HUES64 (cell line): ENCODE results near the gene ARMC9.

Experiments
- H3K27ac ChIP-seq: 2 replicates; pipeline ENCODE4 v1.7.0; 2013; ENCODE audit warnings: low read depth, low read length, inconsistent platforms
- H3K27me3 ChIP-seq: 2 replicates; pipeline ENCODE4 v1.6.1; 2013; ENCODE audit warnings: mild to moderate bottlenecking, low read length; ENCODE audit not compliant: insufficient read depth
- H3K36me3 ChIP-seq: 2 replicates; pipeline ENCODE4 v1.6.1; 2013; ENCODE audit warnings: mild to moderate bottlenecking, low read length; ENCODE audit not compliant: insufficient read depth
- H3K4me1 ChIP-seq: 2 replicates; pipeline ENCODE4 v1.6.1; 2013; ENCODE audit warnings: mild to moderate bottlenecking, low read length, moderate library complexity; ENCODE audit not compliant: insufficient read depth
- H3K4me3 ChIP-seq: 2 replicates; pipeline ENCODE4 v1.5.1; 2013; ENCODE audit warnings: mild to moderate bottlenecking, low read length, moderate library complexity
- H3K9ac ChIP-seq: 2 replicates; pipeline ENCODE4 v1.6.1; 2013; ENCODE audit warnings: mild to moderate bottlenecking, low read depth, low read length
- H3K9me3 ChIP-seq: 2 replicates; pipeline ENCODE4 v1.6.1; 2013; ENCODE audit warnings: low read depth, low read length; ENCODE audit not compliant: insufficient read depth
- WGBS: fragments of 150-250, 120-280 bp; methylation state at CpG from one replicate; pipeline ENCODE4 v1.1.7; 2013; ENCODE audit warnings: missing lambda C conversion rate; 5-methylcytosine and 5-hydroxymethylcytosine counted together

The ARMC9 gene

DNA sequence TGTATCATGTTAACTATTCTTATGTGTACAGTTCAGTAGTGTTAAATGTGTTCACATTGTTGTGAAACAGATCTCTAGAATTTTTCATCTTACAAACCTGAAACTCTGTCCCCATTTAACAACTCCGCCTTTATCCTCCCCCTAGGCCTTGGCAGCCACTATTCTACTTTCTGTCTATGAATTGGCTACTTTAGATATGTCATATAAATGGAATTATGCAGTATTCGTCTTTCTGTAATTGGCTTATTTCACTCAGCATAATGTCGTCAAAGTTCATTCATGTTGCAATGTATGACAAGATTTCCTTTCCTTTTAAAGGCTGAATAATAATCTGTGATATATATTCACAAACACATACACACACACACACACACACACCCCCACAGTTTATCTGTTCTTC lies 12.4 kb downstream of the ARMC9 start:
- no peak overlapping the region for H3K27ac ChIP-seq
- no peak overlapping the region for H3K9ac ChIP-seq
- H3K4me3 ChIP-seq = no peak overlapping the region
- no peaks in the 10 kb centered on the region for H3K4me1 ChIP-seq
- H3K36me3 ChIP-seq = peaks cover 79% of the 10 kb centered on the region
- H3K27me3 ChIP-seq = no peaks in the 10 kb centered on the region
- no peaks in the 10 kb centered on the region for H3K9me3 ChIP-seq
- WGBS = 94% methylated on average over 3 of the region's 3 CpGs

DNA sequence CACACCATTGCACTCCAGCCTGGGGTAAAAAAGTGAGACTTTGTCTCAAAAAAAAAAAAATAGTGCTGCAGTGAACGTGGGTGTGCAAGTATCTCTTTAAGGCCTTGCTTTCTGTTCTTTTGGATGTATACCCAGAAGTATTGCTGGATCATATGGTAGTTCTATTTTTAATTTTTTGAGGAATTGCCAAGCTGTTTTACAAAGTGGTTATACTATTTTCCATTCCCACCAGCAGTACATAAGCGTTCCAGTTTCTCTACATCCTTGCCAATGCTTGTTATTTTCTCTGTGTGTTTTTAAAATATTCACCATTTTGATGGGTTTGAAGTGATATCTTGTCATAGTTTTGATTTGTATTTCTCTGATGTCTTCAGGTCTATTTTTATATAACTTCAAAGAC lies 13.1 kb downstream of the ARMC9 start:
- 94% methylated on average over 2 of the region's 2 CpGs for WGBS

DNA sequence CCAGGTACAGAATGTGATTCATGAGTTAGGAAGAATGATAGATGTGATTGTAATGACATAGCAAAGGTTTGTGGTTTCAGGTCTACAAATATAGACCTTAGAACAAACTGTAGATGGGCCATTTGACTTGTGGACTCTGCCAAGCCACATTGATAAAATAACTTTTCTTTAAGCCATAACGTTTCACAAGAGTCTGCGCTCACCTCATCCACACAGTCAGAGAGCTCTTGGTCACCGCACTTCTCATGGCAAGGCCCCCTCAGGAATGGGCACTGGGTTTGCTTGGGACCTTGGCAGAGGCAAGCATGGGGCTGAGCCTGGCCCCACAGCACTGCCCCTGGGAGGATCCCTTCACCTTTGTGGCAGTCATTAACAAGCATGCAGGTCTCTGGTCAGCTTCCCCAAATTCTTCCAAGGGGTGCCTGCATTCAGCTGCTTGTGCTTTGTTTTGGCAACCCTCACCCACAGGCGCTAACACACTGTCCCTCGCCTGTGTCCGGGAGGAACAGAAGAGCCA lies 14.0 kb downstream of the ARMC9 start:
- 95% methylated on average over 6 of the region's 6 CpGs for WGBS
- H3K36me3 ChIP-seq = peaks cover 82% of the 10 kb centered on the region

More for the DNA sequence above, 13.1 kb downstream of the ARMC9 start:
- H3K9ac ChIP-seq = no peak overlapping the region
- H3K27me3 ChIP-seq = no peaks in the 10 kb centered on the region
- H3K9me3 ChIP-seq = no peaks in the 10 kb centered on the region
- H3K27ac ChIP-seq = no peak overlapping the region
- no peaks in the 10 kb centered on the region for H3K4me1 ChIP-seq
- H3K4me3 ChIP-seq = no peak overlapping the region
- H3K36me3 ChIP-seq = peaks cover 79% of the 10 kb centered on the region

DNA sequence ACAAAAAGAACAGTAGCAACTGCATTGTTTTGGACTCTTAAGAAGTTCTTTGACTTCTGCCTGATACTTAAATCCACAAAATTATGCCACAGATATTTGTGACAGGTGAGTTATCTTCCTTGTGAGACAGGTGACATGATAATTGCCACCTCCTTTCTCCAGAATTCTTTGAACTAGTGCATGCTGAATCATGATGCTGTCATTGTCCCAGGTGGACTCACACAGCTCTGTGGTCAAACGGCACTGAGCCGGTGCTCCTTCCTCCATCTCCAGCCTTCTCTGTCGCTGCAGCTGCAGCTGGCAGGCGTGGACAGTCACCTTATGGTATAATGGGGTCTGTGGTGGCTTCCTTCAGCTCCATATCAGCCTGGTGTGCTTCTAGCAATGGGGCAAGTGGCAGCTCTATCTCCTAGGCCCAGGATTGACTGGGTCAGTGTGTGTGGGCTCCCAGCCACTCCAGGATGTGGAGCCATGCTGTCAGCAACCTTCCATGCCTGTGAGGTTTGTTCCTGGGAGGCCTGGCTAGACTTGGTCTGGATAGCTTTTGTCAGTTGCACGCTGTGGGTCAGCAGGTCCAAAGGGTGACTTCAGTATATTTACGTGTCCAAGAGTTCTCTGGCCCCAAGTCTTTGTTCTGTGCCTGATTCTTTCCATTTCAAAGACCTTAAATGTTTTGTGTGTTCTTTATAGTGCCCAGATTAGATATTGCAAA lies 15.7 kb downstream of the ARMC9 start:
- 94% methylated on average over 6 of the region's 6 CpGs for WGBS
- Histone ChIP-seq H3K27me3 (no peaks in the 10 kb centered on the region), H3K9me3 (no peaks in the 10 kb centered on the region), H3K27ac (no peak overlapping the region), H3K36me3 (peaks cover 84% of the 10 kb centered on the region), H3K4me3 (no peak overlapping the region), H3K4me1 (no peaks in the 10 kb centered on the region), H3K9ac (no peak overlapping the region)

More for the DNA sequence above, 14.0 kb downstream of the ARMC9 start:
- H3K27me3 ChIP-seq = no peaks in the 10 kb centered on the region
- H3K9ac ChIP-seq = no peak overlapping the region
- no peak overlapping the region for H3K27ac ChIP-seq
- H3K4me1 ChIP-seq = no peaks in the 10 kb centered on the region
- H3K9me3 ChIP-seq = no peaks in the 10 kb centered on the region
- H3K4me3 ChIP-seq = no peak overlapping the region

DNA sequence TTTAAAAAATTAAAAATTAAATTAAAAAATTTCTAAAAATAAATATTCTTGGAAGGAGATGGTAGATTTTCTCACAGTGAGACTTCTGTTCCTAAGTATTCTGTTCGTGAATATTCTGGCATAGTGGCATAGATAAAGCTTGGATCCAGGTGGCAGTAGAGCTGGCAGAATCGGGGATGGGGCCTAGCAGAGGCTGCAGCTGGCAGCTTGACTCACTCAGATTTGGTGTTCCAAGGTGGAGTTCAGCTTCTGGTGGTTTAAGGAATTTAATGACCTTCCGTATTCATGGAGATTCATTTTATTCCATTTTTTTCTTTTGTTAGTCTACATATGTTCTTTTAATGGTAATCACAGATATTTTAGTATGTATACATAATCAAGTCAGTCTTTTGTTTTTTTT lies 19.9 kb downstream of the ARMC9 start:
- H3K4me3 ChIP-seq = no peak overlapping the region
- peaks cover 88% of the 10 kb centered on the region for H3K36me3 ChIP-seq
- H3K27me3 ChIP-seq = no peaks in the 10 kb centered on the region
- H3K9ac ChIP-seq = no peak overlapping the region
- no peaks in the 10 kb centered on the region for H3K4me1 ChIP-seq
- H3K27ac ChIP-seq = no peak overlapping the region
- 93% methylated on average over 2 of the region's 3 CpGs for WGBS
- H3K9me3 ChIP-seq = no peaks in the 10 kb centered on the region

DNA sequence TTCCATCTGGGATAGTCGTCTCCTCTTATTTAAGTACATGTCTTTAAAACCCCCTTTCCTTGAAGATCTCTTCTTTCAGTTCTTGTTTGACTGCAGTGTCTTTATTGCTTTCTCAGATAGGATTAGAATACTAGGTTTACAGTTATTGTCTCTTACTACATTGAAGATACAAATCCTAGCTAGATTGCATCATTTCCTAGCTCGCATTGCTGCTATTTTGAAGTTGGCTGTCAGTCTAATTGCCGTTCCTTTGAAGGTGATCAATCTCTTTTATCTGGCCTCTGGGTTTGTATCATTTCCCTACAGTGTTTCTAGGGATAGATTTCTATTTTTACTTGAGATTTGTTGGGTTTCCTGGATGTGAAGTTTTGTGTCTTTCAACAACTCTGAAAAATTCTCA lies 20.9 kb downstream of the ARMC9 start:
- Histone ChIP-seq H3K36me3 (peaks cover 89% of the 10 kb centered on the region), H3K4me1 (no peaks in the 10 kb centered on the region), H3K4me3 (no peak overlapping the region), H3K27me3 (no peaks in the 10 kb centered on the region), H3K27ac (no peak overlapping the region), H3K9ac (no peak overlapping the region), H3K9me3 (no peaks in the 10 kb centered on the region)
- 97% methylated on average over 3 of the region's 3 CpGs for WGBS

DNA sequence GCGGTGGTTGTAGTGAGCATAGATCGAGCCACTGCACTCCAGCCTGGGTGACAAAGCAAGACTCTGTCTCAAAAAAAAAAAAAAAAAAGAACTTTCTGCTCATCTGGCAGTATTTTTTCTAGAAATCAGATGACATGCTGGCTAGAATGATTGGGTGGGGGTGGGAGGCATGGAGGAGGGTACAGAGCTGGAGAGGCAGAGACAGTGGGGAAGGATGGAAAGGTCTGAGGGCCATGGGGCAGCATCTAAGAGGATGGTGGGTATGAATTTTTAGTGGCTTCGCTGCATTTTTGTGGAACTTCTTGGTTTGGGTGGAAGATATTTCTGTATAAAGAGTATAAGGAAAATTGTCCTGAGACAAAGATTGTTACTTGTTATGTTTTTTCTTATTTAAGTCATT lies 23.3 kb downstream of the ARMC9 start:
- H3K27ac ChIP-seq = no peak overlapping the region

DNA sequence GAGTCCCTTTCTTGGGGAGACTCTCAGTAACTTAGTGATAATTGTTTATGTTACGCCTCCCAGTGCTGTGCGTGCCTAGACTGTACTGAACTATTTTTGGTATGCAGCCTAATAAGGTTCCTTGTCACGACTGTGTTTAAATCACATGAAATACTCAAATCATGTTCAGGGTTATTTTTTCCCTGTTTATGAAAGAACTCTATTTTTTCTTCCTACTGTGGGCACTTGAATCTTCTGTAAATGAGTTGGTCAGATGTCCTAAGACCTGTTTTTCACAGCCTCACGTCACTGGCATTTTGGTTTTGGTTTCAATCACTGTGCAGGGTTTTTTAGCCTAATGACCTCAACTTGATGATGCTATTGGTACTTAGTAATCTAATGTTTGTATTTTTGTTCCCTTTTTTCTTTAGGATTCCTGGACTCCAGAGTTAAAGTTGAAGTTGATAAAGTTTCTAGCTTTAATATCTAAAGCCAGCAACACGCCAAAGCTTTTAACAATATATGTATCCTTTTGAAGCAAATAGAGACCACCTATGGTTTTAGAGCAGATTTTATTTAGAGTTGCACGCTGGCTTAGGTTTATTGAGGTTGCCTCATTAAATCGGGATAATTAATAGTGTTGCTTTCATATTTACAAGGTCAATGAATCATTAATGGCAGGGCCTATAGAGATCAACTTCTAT lies 24.0 kb downstream of the ARMC9 start:
- H3K27ac ChIP-seq = no peak overlapping the region
- no peaks in the 10 kb centered on the region for H3K27me3 ChIP-seq
- no peak overlapping the region for H3K4me3 ChIP-seq
- H3K36me3 ChIP-seq = peaks cover 75% of the 10 kb centered on the region
- no peaks in the 10 kb centered on the region for H3K9me3 ChIP-seq
- 97% methylated on average over 7 of the region's 7 CpGs for WGBS
- H3K9ac ChIP-seq = no peak overlapping the region
- no peaks in the 10 kb centered on the region for H3K4me1 ChIP-seq

More for the DNA sequence above, 23.3 kb downstream of the ARMC9 start:
- H3K9me3 ChIP-seq = no peaks in the 10 kb centered on the region
- H3K9ac ChIP-seq = no peak overlapping the region
- peaks cover 82% of the 10 kb centered on the region for H3K36me3 ChIP-seq
- H3K4me3 ChIP-seq = no peak overlapping the region
- 98% methylated on average over 3 of the region's 3 CpGs for WGBS
- no peaks in the 10 kb centered on the region for H3K27me3 ChIP-seq
- H3K4me1 ChIP-seq = no peaks in the 10 kb centered on the region

DNA sequence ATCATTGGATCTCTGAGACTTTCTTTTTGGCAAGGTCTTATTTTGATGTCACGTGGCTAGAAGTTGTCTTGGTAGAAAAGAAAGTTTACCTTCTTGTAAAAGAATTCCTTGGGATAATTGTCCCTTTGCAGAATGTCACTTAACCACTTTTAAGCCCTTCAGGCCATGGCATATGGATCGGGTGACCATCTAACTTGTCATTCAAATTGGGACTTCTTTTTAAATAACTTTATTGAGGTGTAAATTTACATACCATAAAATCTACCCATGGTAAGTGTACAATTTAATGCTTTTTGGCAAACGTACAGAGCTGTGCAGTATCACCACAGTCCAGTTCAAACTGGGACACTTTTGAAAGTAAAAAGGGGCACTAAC lies 24.6 kb downstream of the ARMC9 start:
- H3K27ac ChIP-seq = no peak overlapping the region
- peaks cover 70% of the 10 kb centered on the region for H3K36me3 ChIP-seq
- H3K27me3 ChIP-seq = no peaks in the 10 kb centered on the region
- no peaks in the 10 kb centered on the region for H3K9me3 ChIP-seq
- 97% methylated on average over 3 of the region's 3 CpGs for WGBS
- H3K9ac ChIP-seq = no peak overlapping the region
- H3K4me3 ChIP-seq = no peak overlapping the region
- no peaks in the 10 kb centered on the region for H3K4me1 ChIP-seq

DNA sequence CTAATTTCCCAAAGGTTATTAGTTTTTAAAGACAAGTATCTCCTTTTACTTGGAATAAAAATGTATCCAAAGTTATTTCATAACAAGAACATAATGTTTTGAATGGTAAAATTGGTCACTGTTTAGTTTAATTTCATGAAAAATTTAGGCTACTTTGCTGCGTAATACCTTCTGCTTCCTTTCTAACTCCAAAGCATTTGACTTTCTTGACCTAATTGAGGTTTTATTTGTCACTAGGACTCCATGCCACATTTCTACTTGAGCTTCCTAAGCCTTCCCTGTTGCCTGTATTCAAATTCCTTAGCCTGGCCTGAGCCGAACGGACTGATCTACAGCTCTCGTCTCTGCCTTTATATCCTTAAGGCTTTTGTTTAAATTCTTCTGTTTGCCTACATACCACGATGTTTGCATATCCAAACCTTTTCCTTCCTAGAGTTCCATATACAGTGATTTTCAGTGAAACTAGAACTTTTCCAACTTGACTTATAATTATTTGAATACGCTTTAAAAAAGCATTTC lies 25.1 kb downstream of the ARMC9 start:
- 74% methylated on average over 6 of the region's 6 CpGs for WGBS
- no peaks in the 10 kb centered on the region for H3K27me3 ChIP-seq
- H3K27ac ChIP-seq = no peak overlapping the region
- H3K4me1 ChIP-seq = peaks cover 4% of the 10 kb centered on the region
- peaks cover 66% of the 10 kb centered on the region for H3K36me3 ChIP-seq
- H3K9me3 ChIP-seq = no peaks in the 10 kb centered on the region
- H3K4me3 ChIP-seq = no peak overlapping the region
- H3K9ac ChIP-seq = no peak overlapping the region

DNA sequence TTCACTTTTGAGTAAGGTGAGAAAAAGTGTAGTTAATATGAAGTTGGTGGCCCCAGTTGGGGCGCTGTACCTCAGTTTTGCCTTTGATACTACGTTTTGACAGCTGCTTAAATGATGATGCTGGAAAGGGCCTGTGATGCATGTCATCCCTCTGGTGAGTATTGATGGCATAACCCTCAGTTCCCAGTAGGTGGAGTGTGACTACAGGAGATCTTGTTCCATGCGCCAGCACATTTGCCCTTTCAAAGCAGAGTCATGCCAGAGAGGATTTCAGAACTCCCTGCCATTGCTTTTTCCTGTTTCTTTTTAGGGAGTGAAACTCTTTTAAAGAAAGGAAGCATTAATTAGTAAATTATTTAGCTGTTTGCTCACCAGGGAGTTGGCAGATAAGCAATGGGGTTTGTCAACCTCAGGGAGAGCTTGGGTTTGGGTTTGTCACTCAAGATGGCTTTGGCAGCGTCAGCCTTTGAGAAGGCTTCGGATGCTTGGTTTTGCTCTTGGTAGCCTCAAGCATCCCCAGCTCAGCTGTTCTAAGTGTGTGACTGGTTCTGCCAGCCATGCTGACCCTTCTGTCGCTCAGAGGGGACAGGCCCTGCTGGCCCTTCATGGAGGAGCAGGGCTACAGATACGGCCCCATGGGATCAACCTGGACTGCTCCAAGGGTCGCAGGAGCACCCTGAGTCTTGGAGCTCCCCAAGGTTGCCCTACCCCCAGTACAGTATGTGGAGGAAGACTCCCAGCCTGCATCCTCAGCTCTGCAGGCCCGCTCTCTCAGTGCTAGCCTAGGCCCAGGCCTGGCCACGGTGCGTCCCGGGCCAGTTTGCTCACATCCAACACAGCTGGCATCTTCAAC lies 29.1 kb downstream of the ARMC9 start:
- Histone ChIP-seq H3K36me3 (peaks cover 31% of the 10 kb centered on the region), H3K27ac (peak overlapping the region; percentile 3; the same call in 1 of the 2 replicates), H3K4me3 (no peak overlapping the region), H3K4me1 (peaks cover 12% of the 10 kb centered on the region), H3K27me3 (no peaks in the 10 kb centered on the region), H3K9ac (no peak overlapping the region), H3K9me3 (no peaks in the 10 kb centered on the region)
- 77% methylated on average over 12 of the region's 12 CpGs for WGBS
